Cerebellar cortex (tissue), 1 donor: Measurements from ENCODE around the gene PRKAR2A.
A peak's percentile ranks its signal among the peaks of the same experiment; 100 is the strongest.
"Not testable (repeated sequence)": the region's sequence is repeated elsewhere in the genome, so short reads cannot be mapped to it uniquely, and the experiment has no call there.

ENCODE experiments used
- DNase-seq: peaks from one replicate; pipeline ENCODE4 v3.0.0-alpha.2; 2015; ENCODE audit warnings: low spot score

Gene PRKAR2A

GRCh38 chr3:48778565-48778964 lies 69.1 kb downstream of the PRKAR2A start:
- not testable (repeated sequence) for DNase-seq

- DNase-seq, result no peak
Measured at GRCh38 chr3:48776854-48777253, 70.8 kb downstream of the PRKAR2A start.

DNA sequence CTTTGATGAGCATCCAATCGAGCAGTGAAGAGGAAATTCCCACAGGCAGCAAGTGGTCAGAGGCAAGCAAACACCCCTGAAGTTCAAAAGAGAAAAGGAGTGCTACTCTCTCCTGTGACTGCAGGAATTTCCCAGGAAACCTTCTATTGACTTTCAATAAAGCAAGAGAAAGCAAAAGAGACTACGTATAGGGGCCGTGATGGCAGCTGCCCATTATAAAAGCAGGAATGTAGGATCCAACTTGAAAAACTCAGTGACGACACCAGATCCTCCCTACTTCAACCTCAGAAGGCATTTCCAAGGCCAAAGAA lies 77.5 kb downstream of the PRKAR2A start:
- no peak for DNase-seq

- DNase-seq, result peak; percentile 38
Measured at GRCh38 chr3:48765376-48765775, 82.3 kb downstream of the PRKAR2A start.

GRCh38 chr3:48762816-48763215 lies 84.9 kb downstream of the PRKAR2A start:
- no peak for DNase-seq

DNA sequence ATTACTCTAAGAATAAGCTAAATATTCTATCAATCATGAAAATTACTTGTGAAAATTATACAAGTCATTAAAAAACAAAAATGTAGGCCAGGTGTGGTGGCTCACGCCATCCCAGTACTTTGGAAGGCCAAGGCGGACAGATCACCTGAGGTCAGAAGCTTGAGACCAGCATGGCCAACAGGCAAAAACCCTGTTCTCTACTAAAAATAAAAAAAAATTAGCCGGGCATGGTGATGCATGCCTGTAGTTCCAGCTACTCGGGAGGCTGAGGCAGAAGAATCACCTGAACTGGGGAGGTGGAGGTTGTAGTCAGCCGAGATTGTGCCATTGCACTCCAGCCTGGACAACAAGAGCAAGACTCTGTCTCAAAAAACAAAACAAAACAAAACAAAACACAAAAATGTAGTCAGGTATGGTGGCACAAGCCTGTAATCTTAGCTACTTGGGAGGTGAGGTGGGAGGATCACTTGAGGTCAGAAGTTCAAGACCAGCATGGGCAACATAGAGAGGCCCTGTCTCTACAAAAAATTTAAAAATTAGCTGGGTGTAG lies 87.6 kb downstream of the PRKAR2A start:
- DNase-seq, result not testable (repeated sequence)

- DNase-seq, result not testable (repeated sequence)
Measured at GRCh38 chr3:48759531-48759930, 88.1 kb downstream of the PRKAR2A start.

DNA sequence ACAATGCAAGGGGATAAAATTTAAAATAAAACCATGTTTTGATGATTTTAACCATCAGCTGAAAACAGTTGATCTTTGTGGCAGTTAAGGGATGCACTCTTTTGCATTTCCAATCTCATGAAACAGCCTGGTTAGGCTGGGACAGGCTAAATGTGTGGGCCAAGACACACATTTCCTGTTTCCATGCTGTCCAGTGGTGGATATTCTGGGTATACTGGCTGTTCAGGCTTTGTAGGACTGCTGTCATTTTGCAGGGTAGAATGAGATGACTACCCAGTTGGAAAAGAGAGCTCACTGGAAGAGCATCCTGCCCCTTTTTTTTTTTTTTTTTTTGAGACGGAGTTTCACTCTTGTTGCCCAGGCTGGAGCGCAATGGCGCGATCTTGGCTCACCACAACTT lies 88.6 kb downstream of the PRKAR2A start:
- DNase-seq, result no peak

GRCh38 chr3:48756640-48757039 lies 91.0 kb downstream of the PRKAR2A start:
- DNase-seq, result no peak

GRCh38 chr3:48750856-48751255 lies 96.8 kb downstream of the PRKAR2A start:
- no peak for DNase-seq

GRCh38 chr3:48748754-48749153 lies 98.9 kb downstream of the PRKAR2A start:
- no peak for DNase-seq

DNA sequence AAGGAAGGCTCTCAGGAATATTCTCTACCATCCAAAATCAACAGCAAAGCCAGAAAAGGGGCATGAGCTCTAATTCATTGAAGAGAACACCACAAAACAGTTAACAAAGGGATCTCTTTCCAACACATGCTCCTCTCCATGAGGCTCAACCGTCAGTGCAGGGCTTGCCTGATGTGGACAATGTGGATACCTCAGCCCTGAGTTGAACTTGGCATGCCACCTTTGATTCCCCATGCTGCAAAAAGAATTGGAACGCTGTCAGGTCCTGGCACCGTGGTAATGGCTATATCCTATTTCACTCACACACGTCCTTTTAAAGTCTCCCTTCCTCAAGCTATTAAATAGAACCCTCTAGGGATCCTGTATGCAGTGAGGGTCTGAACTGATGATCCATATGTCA lies 100.0 kb downstream of the PRKAR2A start:
- no peak for DNase-seq

DNA sequence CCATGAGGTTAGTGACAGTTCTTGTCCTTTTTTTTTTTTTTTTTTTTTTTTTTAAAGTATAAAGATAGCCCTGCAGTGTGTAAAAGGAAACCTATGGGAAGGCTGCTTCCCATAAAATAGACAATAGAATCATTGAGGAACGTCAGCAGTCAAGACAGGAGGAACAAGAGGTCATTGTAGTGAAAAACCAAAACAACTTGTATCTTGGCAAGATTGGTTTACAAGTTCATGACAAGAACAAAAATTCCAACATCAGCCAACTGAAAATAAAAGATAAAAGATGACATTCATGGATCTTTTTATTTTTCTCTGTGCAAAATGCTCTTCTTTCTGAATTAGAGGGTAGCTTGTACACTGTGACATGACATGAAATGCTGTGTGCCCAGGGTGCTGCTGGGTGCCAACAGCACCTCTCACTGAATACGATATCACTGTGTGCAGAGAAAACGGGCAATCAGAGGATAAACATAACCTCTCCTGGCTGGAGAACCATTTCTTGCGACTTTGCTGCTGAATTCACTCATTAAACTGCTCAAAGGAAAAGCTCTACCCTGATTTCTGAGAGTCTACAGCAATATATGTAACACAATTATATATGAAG lies 100.6 kb downstream of the PRKAR2A start:
- no peak for DNase-seq

DNA sequence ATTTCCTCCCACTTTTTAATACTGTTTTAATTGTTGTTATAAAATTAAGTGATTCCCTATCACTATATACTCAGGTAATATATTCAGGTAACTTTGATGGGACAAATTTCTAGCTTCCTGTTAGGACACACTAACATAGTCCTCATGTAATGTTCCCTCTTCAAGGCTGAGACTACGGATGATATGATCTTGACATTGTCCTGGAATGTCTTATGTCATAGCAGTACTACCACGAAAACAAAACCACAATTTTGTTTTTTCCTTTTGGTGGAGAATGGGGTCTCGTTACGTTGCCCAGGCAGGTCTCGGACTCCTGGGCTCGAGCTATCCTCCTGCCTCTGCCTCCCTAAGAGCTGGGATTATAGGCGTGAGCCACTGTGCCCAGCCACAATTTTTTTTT lies 103.9 kb downstream of the PRKAR2A start:
- no peak for DNase-seq

- DNase-seq, result not testable (repeated sequence)
Measured at GRCh38 chr3:48741226-48741625, 106.4 kb downstream of the PRKAR2A start.

DNA sequence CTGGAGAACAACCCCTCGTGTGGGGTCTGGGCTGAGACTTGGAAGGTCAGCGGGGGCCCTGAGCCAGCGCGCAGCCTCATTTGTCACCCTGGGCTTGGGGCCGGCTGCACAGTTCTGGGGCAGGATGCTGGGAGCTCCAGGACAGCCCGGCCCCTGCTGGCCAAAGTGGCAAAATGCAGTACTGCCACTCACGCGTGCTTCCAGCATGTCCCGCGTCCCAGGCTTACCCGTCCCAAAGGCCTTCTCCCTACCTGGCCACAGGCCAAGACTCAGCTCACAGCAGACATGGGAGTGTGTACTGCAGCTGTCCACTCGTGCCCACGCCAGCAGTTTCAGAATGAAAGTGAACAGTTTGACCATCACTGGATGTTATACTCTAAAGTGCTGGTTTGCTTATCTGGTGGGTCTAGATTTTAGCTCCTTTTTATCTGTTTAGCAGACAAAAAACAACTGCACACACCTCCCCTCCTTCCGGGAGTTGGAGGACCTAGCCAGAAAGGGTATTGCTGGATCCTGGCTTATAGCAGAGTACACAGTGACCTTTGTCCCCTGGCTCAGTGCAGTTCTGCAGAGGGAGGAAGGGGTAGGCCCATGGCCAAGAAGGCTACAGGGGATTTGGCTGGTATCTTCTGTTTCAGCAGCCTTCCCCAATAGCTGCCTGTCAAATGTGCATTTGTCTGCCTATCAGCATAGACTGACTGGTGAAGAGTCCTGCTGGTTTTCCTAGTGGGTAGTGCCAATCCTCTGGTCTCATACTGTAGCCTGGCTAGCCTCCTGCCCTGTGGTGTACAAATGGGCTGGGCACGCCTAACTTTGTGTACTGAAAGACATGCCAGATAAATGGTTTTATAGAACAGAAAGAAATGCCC lies 107.5 kb downstream of the PRKAR2A start:
- DNase-seq, result peak; percentile 90

DNA sequence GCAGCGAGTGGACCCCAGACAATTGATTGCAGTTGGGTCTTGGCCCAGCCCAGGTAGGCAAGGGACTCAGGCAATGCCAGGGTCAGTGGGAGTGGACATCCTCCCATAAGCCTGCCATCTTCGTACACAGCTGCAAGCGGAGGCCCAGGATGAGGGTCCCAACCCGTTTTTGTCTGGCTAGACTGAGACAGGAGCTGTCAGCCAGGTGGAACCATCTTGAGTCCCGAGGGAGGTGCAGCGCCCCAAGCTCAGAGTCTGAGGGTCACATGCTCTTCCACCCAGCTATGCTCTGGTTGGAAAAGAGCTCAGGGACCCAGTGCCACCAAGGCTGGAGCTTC lies 108.1 kb downstream of the PRKAR2A start:
- DNase-seq, result no peak

DNA sequence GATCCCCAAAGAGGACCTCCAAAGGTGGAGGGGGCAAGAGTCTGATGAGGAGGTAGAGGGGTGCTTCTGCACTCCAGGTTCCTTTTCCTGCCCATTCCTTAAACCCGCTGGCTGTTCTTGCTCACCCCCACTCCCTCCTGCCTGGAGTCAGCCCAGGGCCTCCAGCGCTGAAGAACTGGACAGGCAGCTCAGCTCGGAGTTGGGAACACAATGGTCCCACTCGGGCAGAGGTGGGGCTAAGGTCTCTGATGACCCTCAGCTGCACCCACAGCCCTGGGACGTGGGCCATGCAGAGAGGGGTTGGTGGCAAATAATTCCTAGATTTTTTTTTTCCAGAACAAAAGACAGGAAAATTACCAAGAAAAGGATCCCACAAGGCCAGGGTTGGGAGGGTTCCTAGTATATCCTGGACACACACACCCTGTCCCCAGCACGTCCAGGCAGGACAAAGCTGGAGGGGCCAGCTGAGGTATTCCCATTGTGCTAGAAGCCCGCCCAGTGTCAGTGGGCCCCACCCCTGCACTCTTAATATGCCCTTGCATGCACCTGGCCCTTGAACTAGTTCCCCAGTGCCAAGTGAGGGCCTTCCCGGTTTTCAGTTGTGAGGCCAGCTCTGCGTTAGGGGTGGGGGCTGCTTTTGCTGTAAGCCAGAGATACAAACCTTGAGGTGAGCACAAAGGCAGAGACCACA lies 108.6 kb downstream of the PRKAR2A start:
- DNase-seq, result no peak

DNA sequence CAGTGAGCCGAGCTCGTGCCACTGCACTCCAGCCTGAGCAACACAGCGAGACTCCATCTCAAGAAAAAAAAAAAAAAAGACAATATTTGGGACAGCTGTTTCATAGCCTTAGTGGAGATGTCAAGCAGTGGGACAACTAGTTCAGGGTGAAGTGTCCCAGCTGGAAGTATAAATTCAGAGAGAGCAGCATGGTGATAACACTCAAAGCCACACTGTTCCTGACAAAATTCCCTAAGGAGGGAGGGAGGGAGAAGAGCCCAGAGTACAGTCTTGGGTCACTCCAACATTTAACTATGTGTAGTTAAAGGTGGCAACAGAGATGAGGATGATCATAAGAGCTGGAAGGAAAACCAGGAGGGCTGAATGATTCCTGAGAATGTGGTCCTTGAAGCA lies 109.5 kb downstream of the PRKAR2A start:
- DNase-seq, result no peak

DNA sequence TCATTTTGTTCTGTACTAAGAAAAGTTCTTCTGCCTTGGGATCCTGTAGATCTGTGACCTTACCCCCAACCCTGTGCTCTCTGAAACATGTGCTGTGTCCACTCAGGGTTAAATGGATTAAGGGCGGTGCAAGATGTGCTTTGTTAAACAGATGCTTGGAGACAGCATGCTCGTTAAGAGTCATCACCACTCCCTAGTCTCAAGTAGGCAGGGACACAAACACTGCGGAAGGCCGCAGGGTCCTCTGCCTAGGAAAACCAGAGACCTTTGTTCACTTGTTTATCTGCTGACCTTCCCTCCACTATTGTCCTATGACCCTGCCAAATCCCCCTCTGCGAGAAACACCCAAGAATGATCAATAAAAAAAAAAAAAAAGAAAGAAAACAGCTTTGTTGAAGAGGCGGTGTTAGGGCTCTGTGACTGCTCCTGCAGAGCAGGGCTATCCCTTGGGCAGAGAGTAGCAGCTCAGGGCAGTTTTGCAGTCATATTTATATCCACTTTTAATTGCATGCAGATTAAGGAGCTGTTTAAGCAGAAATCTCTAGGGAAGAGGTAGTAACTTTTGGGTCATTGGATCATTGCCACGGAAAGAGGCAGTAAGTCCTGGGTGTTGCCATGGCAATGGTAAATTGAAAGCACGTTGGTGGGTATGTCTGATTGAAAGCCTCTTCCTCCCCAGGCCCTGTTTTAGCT lies 112.5 kb downstream of the PRKAR2A start:
- not testable (repeated sequence) for DNase-seq

DNA sequence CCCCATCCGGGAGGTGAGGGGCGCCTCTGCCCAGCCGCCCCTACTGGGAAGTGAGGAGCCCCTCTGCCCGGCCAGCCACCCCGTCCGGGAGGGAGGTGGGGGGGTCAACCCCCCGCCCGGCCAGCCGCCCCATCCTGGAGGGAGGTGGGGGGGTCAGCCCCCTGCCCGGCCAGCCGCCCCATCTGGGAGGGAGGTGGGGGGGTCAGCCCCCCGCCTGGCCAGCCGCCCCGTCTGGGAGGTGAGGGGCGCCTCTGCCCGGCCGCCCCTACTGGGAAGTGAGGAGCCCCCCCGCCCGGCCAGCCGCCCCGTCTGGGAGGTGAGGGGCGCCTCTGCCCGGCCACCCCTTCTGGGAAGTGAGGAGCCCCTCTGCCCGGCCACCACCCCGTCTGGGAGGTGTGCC lies 113.1 kb downstream of the PRKAR2A start:
- not testable (repeated sequence) for DNase-seq

- not testable (repeated sequence) for DNase-seq
Measured at GRCh38 chr3:48733752-48734518, 113.7 kb downstream of the PRKAR2A start.
